ENCODE measurements around the gene FAM3C. TPM values are rescaled to one million over a fixed set of nuclear protein-coding genes. Genes with fewer than 3 reads are reported as not detected.

Gene FAM3C
- total and polyA plus RNA-seq, 10 of the 15 experiments (the other 5 are each of a cell fraction or from before 2014, with no cell fraction given) = 11.0 to 110 (median 27.8) TPM

DNA sequence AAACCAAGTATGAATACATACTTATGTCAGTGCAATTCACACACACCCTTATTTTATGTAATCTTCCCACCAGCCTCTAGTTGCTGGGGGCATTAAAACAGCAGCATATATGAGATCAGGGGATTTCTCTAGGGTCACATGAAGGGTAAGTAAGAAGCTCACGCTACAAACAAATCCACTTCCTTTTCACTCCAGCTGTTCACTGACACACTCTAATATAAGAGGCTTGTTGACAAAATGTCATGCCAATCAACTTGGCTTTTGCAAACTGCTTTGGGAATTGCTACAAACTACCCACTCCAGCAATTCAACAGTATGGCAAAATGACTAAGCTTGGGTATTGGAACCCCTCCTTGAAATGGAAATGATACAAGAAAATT, 10.3 kb downstream of the FAM3C start (continued):
- TF ChIP-seq POU2F2 (IDR thresholded peaks at IDR 0.05; ENCODE audit: borderline replicate concordance, low read depth, low read length) (peak; percentile 86; the same call in 2 of the 3 replicates), POLR2AphosphoS5 (IDR thresholded peaks at IDR 0.05; ENCODE audit: low read length) (peak; percentile 72; the same call in 1 of the 2 replicates), ZZZ3 (IDR thresholded peaks at IDR 0.05; ENCODE audit: control insufficient read depth, insufficient read length, low read depth) (no peak), NFIC (IDR thresholded peaks at IDR 0.05; ENCODE audit: low read depth, low read length) (peak; percentile 84), YY1 (IDR thresholded peaks at IDR 0.05; ENCODE audit: low read depth, low read length) (0 out of 2 replicates have a peak, but pooled peaks have one; percentile 19), IKZF1 (conservative IDR thresholded peaks at IDR 0.05) (peak; percentile 76), KLF5 (IDR thresholded peaks at IDR 0.05; ENCODE audit: partially characterized antibody) (peak; percentile 45), MEF2B (IDR thresholded peaks at IDR 0.05; ENCODE audit: partially characterized antibody, poor library complexity, severe bottlenecking) (peak; percentile 89), PKNOX1 (IDR thresholded peaks at IDR 0.05) (peak; percentile 96), RELA (IDR thresholded peaks at IDR 0.05; ENCODE audit: borderline replicate concordance, partially characterized antibody) (peak; percentile 88), ZNF622 (IDR thresholded peaks at IDR 0.05) (no peak), MXI1 (IDR thresholded peaks at IDR 0.05; ENCODE audit: low read depth, low read length) (peak; percentile 24; the same call in 1 of the 2 replicates), E2F4 (IDR thresholded peaks at IDR 0.05; ENCODE audit: low read depth, low read length) (no peak), CREB1 (IDR thresholded peaks at IDR 0.05; ENCODE audit: low read depth) (peak; percentile 70), MEF2A (IDR thresholded peaks at IDR 0.05; ENCODE audit: insufficient read depth, low read depth, low read length) (peak; percentile 63), NR2C1 (IDR thresholded peaks at IDR 0.05) (no peak), ATF3 (IDR thresholded peaks at IDR 0.05; ENCODE audit: borderline replicate concordance, extremely low read depth, low read depth, low read length) (no peak), SMAD1 (IDR thresholded peaks at IDR 0.05; ENCODE audit: low read depth, partially characterized antibody) (peak; percentile 64), EED (IDR thresholded peaks at IDR 0.05; ENCODE audit: low read depth) (peak; percentile 56), RB1 (IDR thresholded peaks at IDR 0.05; ENCODE audit: borderline replicate concordance) (no peak), TCF7 (IDR thresholded peaks at IDR 0.05; ENCODE audit: borderline replicate concordance) (0 out of 2 replicates have a peak, but pooled peaks have one; percentile 66), ATF7 (IDR thresholded peaks at IDR 0.05; ENCODE audit: low read depth) (peak; percentile 90), SPI1 (IDR thresholded peaks at IDR 0.05; ENCODE audit: borderline replicate concordance, insufficient read depth, low read depth, low read length) (peak; percentile 85), CEBPB (IDR thresholded peaks at IDR 0.05; ENCODE audit: borderline replicate concordance in 1 of 2, low read depth in 2 of 2, low read length in 2 of 2) (no peak)
- TF ChIP-seq, protein P1, sequence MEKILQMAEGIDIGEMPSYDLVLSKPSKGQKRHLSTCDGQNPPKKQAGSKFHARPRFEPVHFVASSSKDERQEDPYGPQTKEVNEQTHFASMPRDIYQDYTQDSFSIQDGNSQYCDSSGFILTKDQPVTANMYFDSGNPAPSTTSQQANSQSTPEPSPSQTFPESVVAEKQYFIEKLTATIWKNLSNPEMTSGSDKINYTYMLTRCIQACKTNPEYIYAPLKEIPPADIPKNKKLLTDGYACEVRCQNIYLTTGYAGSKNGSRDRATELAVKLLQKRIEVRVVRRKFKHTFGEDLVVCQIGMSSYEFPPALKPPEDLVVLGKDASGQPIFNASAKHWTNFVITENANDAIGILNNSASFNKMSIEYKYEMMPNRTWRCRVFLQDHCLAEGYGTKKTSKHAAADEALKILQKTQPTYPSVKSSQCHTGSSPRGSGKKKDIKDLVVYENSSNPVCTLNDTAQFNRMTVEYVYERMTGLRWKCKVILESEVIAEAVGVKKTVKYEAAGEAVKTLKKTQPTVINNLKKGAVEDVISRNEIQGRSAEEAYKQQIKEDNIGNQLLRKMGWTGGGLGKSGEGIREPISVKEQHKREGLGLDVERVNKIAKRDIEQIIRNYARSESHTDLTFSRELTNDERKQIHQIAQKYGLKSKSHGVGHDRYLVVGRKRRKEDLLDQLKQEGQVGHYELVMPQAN (conservative IDR thresholded peaks at IDR 0.05) = peak; percentile 39
- TF ChIP-seq, protein P2, sequence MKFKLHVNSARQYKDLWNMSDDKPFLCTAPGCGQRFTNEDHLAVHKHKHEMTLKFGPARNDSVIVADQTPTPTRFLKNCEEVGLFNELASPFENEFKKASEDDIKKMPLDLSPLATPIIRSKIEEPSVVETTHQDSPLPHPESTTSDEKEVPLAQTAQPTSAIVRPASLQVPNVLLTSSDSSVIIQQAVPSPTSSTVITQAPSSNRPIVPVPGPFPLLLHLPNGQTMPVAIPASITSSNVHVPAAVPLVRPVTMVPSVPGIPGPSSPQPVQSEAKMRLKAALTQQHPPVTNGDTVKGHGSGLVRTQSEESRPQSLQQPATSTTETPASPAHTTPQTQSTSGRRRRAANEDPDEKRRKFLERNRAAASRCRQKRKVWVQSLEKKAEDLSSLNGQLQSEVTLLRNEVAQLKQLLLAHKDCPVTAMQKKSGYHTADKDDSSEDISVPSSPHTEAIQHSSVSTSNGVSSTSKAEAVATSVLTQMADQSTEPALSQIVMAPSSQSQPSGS (IDR thresholded peaks at IDR 0.05; ENCODE audit: low read length) = peak; percentile 95

Data from GM12878 (cell line).